ENCODE results near the gene PGBD1. TPM values are rescaled to one million over a fixed set of nuclear protein-coding genes. Genes with fewer than 3 reads are reported as not detected.

The PGBD1 gene
- total RNA-seq, 1 donor = 5.6 TPM

DNA sequence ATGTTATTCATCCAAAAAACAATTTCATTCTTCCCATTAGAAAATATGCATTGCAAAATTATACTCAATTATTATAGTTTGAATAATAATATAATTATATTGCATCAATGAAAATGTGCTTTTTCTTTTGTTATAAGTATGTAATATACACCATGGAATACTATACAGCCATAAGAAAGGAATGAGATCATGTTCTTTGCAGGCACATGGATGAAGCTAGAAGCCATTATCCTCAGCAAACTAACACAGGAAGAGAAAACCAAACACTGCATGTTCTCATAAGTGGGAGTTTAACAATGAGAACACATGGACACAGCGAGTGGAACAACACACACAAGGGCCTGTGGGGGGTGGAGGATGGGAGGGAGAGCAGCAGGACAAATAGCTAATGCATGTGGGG lies 24.3 kb upstream of the PGBD1 start:
- no peak overlapping the region for H3K4me3 ChIP-seq (ENCODE audit: low read depth, low read length)
- TF ChIP-seq, protein P1, sequence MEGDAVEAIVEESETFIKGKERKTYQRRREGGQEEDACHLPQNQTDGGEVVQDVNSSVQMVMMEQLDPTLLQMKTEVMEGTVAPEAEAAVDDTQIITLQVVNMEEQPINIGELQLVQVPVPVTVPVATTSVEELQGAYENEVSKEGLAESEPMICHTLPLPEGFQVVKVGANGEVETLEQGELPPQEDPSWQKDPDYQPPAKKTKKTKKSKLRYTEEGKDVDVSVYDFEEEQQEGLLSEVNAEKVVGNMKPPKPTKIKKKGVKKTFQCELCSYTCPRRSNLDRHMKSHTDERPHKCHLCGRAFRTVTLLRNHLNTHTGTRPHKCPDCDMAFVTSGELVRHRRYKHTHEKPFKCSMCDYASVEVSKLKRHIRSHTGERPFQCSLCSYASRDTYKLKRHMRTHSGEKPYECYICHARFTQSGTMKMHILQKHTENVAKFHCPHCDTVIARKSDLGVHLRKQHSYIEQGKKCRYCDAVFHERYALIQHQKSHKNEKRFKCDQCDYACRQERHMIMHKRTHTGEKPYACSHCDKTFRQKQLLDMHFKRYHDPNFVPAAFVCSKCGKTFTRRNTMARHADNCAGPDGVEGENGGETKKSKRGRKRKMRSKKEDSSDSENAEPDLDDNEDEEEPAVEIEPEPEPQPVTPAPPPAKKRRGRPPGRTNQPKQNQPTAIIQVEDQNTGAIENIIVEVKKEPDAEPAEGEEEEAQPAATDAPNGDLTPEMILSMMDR (IDR thresholded peaks at IDR 0.05; ENCODE audit: insufficient read depth, low read depth, low read length) = no peak
- no peak for DNase-seq (ENCODE audit: low read depth)

DNA sequence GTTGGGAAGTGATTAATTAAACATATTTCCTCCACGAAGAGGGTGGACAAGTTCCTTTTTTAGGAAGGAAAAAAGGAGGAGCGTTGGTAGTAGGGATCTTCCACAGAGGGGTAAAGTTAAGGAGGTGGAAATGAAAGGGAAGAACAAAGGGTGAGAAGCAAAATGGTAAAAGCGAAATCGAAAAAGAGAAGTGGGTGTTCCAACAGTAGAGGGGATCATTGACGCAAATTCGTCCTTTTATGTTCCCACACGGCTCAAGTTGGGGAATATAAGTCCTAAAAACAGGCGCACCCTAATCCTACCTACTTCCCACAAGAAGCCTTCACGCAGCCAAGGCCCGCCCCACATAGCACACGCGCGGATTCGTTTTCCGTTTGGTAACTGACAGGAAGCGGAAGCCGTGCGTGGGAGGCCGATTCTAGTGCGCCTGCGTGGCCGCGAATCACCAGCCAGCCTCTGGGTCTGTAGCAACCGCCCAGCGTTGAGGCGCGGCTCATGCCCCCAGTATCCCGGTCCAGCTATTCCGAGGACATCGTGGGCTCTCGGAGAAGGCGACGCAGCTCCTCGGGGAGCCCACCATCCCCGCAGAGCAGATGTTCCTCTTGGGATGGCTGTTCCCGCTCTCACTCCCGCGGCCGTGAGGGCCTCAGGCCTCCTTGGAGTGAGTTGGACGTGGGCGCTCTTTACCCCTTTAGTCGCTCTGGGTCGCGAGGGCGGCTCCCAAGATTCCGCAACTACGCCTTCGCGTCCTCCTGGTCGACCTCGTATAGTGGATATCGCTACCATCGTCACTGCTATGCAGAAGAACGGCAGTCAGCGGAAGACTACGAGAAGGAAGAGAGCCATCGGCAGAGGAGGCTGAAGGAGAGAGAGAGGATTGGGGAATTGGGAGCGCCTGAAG lies 22.2 kb upstream of the PGBD1 start, which contains the start of gene NKAPL:
NKAPL (plus strand) TSS at position 421 of the 901 bp plus-strand sequence; CDS start at position 496, 75 bp downstream.
- TF ChIP-seq, protein P1 (IDR thresholded peaks at IDR 0.05; ENCODE audit: insufficient read depth, low read depth, low read length) = no peak
- peak within 1 kb of the TSS; percentile 42 for H3K4me3 ChIP-seq (ENCODE audit: low read depth, low read length)
- DNase-seq (ENCODE audit: low read depth) = peak; percentile 52

- DNase-seq (ENCODE audit: low read depth) = no peak
- no peak overlapping the region for H3K4me3 ChIP-seq (ENCODE audit: low read depth, low read length)
- TF ChIP-seq, protein P1 (IDR thresholded peaks at IDR 0.05; ENCODE audit: insufficient read depth, low read depth, low read length) = no peak
These were observed 17.4 kb upstream of the PGBD1 start for GRCh38 chr6:28263922-28264321.

- TF ChIP-seq, protein P1 (IDR thresholded peaks at IDR 0.05; ENCODE audit: insufficient read depth, low read depth, low read length) = no peak
- DNase-seq (ENCODE audit: low read depth) = no peak
- no peak overlapping the region for H3K4me3 ChIP-seq (ENCODE audit: low read depth, low read length)
These were observed 16.5 kb upstream of the PGBD1 start for GRCh38 chr6:28264834-28265401.

DNA sequence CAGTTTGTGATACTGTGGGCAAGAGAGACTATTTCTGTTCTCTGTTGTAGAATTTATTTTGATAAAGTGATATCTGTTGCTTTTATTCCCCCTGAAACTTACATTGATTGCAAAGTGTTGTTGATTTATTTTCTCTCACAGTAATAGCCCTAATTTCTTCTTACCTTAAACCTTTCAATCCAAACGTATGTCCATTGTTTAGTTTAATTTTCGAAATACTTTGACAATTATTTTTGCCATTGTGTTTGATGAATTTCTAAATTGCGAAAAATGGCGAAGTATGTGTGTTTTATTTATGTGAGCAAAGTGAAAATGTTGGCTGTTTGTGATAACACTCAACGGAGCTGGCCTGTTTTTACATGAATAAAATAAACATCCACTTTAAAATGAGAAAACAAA lies 14.8 kb upstream of the PGBD1 start:
- no peak for DNase-seq (ENCODE audit: low read depth)
- TF ChIP-seq, protein P1 (IDR thresholded peaks at IDR 0.05; ENCODE audit: insufficient read depth, low read depth, low read length) = no peak
- peak overlapping the region; percentile 80 for H3K4me3 ChIP-seq (ENCODE audit: low read depth, low read length)

- DNase-seq (ENCODE audit: low read depth) = peak; percentile 86
- TF ChIP-seq, protein P1 (IDR thresholded peaks at IDR 0.05; ENCODE audit: insufficient read depth, low read depth, low read length) = no peak
- peak within 1 kb of the TSS; percentile 80 for H3K4me3 ChIP-seq (ENCODE audit: low read depth, low read length)
These were observed 14.2 kb upstream of the PGBD1 start, which contains the start of gene ZSCAN26 for GRCh38 chr6:28266962-28267694. ZSCAN26 (plus strand) TSS chr6:28267143; CDS start chr6:28271920, 4,777 bp downstream.

All from fibroblast of villous mesenchyme (primary cell).